ENCODE measurements around the gene MRTFA.

Gene MRTFA

DNA sequence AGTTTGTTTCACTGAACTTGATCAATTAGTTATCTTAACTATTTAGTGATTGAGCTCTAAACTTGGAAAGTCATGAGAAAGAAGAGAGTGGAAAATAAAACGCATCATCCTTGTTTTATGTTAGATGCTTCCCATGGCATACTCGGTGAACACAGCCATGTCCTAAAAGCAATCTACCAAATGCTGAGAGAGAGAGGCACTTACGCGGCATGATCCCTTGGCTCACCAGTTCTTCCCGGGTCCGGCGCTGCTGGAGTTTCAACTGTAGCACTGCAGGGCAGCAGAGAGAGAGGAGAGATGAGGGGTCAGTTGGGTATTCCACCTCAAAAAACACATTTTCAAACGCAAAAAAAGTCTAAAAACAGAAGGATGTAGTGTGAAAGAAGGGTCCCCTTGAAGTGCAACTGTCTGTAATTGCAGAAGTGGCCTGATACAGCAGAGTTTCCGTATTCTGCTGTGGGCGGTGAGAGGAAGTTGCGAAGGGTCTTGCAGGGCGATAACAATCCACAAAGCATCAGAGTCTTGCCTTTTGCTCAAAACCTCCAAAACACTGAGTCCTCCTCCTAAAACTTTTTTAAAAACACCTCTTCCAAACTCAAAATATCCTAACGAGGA lies 173.4 kb downstream of the MRTFA start:
- no peak for DNase-seq (ENCODE audit: low spot score)

DNA sequence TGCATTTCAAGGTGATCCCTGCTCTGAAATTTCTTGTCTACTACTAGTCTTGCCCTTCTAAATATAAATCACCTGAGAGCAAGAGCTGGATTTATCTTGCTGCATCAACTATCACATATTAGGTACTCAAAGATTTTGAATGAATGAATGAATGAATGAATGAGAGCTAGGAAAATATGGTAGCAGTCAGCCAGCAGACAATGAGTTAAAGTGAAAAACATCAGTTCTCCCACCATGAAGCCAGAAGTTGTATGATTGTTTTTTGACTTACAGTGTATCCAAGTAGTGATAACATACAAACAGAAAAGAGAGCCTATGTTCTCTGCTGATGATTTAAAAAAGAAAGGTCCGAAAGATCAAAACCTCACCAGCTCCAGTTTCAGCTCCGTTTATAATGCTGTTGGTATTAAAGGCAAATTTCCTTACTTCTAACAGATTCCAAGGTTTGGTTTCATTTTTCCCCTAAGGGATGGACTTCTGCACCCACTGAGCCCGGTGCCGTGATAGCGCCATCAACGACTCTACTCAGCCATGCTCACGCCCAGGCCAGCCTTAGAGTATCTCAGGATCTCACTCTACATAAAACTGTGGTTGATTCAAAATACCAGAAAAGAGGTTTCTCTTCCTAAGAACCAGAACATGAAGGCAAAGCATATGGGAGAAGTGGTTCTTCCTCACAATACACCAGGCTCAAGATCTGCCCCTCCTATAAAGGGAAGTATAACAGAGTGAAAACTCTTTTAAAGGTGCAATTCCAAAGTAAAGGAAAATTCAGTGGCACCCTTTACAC lies 174.1 kb downstream of the MRTFA start:
- no peak for DNase-seq (ENCODE audit: low spot score)

DNA sequence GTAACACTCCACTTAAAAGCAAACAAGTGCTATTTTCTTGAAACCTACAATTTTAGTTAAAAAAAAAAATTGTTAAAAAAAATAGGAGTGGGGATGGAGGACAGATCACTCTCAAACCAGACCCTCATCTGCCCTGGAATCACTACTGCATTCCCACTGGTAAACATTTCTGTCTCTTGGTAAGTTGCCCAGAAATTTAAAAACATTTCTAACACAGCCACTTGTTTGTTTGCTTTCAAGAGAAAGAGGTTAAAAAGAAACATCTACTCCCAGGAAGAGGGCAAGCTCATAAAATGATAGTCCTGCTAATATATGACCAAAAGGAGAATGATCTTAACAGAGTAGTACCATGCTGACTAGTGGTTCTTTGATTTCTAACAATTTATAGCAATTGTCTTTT lies 182.8 kb downstream of the MRTFA start:
- DNase-seq (ENCODE audit: low spot score), result no peak

DNA sequence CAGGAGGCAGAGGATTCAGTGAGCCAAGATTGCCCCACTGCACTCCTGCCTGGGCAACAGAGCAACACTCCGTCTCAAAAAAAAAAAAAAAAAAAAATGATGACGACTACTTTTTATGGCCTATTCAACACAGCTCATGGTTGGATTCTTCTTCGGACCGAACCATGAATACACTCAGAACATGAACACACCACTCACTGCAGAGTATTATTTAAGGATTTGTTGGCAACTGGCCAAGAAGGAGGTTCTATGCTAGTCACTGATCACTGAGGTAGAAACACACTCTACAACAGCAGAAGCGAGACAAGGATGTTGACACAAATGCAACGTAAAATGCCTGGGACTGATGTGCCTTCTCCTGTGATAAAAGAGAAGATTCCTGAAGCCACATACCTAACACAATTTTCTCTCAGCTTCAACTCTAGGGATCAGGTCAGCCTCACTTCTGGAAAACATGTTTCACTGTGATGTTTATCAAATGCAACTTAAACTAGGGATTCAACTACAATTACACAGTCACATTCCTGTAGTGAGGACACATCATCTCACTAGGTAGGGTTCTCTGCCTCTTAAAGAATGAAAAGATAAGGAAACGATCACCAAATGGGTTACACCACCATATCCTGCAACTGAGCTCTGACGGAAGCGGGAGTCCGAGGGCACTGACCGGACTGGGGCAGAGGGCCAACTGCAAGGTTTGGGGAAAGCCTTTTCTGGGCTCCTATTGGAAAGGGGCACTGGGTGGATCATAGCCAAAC lies 183.6 kb downstream of the MRTFA start:
- DNase-seq (ENCODE audit: low spot score), result peak; percentile 17

DNA sequence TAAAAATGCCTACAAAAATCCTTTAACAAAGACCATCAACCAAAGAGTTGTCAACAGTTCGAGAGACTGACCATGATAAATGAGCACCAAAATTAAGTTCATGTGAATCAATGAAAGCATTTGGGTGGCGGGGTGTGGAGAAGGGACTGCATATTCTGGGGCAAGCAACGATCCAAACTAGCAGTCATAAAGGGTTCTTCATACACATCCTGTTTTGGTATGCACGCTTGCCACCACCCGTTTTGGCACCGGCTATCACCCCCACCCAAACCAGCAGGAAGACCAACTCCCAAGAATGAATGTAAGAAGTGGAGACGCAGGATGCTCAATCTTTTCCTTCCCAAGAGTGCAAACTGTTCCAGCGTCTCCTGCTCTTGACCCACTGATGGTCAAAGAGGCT lies 185.3 kb downstream of the MRTFA start:
- DNase-seq (ENCODE audit: low spot score), result no peak

DNA sequence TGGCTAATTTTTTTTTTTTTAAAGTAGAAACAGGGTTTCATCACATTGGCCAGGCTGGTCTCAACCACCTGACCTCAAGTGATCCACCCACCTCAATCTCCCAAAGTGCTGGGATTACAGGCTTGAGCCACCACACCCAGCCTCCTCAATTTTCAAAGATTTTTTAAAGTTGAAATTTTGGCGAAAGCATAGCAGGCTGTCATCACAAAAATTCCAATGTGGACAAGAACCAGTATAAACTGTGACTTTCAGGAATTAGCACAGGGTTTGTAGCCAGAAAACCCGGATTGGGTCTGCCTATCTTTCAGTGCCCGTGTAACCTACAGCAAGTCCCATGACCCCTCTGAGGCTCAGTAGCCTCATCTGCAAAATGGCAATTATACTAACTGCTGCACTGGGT lies 185.9 kb downstream of the MRTFA start:
- DNase-seq (ENCODE audit: low spot score), result no peak

DNA sequence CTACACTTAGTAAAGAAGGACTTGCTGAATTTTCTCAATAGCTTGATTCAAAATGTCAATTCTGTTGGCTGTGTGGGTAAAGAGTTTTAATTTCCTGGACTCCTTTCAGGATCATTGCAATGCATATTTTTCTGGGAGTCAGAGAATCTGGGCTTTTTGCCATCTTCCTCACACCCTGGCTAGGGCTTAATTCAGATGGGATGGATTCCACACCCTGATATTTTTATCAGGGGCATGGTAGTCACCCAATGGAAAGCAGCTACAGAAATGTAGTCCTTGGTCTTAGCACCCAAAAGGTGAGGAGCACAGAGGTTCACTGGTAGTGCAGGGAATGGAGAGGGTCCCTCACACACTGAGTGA lies 186.9 kb downstream of the MRTFA start:
- DNase-seq (ENCODE audit: low spot score), result peak; percentile 42

DNA sequence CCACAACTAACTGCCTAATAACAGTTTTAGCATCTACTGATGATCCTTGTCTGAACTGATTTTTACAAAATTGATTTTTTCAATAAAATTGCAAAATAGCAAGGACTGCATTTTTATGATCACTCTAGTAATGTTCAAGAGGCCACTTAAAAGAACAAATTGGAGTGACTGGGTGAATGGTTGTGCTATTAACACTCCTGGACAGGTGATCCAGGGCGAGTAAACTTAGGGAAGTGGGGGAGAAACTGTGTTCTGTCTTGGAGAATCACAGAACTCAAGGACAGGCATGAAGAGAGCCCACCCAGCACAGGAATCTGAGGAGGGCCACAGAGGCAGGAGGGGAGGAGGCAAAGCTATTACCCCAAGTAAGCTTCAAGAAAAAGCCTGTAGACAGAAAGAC lies 190.3 kb downstream of the MRTFA start:
- no peak for DNase-seq (ENCODE audit: low spot score)

DNA sequence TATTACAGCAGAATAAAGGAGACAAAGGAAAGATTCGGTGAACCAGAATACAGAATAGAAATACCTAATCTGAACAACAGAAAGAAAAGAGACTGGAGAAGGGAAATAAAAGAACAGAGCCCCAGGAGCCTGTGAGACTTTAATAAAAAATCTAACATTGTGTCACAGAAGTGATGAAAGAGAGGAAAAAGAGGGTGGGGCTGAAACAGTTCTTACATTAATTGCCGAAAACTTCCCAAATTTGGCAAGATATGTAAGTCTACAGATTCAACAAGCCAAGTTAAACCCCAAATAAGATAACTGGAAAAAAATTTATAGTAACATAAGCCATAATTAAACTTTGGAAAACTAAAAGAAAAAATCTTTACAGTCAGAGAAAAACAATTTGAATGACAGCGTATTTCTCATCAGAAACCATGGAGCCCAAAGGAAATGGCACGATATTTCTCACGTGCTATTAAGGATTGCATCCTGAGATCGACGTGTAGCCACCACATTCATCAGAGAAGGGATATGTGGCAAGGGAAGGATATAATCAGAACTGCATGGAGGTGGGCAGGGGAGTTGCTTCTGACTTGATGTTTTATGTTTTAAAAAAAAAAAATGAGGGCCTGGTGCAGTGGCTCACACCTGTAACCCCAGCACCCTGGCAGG lies 192.2 kb downstream of the MRTFA start:
- no peak for DNase-seq (ENCODE audit: low spot score)

DNA sequence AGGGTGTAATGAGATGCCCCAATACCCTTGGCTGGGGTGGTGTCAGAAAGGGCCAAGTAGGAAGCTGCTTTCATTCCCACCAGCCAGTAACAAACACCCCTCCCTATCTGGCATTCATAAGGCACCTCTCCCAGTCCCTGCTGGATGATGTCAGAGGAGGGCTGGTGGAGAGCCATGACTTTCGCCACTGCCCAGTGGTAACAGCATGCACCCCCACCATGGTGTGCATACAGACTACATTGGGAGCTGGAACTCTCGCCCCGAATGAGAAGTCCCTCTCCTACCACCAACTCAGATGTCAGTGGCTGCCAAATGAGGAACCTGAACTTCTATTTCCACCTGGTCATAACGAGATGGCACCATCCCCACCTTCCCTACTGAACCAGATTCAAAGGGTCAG lies 192.8 kb downstream of the MRTFA start:
- no peak for DNase-seq (ENCODE audit: low spot score)

DNA sequence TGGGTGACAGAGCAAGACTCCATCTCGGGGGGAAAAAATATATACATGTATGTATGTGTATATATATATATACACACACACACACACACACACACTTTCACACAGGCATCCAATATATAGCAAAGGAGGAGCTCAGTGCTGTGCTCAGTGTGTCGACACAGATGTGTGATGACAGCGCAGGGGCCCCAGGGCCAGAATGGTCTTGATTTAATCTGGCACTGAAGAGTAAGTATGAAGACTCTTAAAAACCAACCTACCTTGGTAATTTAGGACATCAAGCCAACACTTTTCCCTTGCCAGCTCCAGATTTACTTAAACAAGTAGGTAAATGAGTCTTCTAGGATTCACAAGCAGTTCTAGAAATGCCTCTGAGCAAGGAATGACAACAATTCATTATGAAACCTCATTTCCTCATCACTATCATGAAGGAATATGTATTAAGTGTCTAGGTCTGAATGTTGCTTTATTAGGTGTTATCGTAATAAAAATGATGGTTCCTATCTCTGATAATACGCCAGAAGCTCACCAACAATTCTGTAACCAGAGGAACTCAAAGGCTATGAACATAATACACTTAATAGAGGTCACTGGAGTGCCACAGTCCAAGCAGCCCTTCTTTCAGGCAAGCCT lies 194.6 kb downstream of the MRTFA start:
- DNase-seq (ENCODE audit: low spot score), result no peak

DNA sequence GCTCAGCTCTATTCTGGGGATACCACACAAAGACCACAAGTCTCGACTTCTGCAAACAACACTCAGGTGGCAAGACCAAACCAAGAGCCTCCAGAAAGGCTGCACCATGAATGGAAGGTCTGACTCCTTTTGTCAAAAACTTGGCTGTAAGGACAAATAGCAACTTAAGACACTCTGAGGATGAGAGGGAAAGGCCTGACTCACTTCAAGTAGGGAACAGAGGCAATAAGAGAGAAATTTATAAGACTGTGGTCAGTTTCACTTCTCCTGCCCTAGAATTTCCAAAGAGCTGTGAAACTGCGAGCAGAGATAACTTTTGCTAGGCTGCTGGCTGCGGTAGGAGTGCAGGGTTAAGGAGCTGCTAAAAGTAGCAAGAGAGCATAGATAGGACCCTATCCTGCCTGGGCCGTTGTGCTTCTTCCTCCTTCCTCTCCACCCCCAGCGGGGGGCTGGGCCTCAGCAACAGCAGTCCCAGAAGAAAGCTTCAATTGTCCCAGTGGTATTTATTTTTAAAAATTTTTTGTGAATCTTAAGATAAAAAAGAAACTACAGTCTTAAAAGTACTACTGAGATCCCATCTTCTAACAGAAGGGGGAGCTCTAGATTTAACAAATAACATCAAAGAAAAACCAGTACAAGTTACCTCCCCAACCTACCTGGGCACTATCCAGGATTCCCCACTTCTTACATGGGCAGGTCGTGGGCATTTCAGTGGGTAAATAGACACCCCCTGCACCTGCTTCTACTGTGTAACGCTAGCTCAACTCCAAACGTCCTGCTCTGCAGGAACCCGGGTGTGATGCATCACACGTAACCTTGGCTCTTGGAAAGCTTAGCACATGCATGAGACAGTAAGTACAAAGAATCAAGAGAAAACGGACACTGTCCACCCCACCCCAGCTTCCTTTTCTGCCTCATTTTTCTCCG lies 199.8 kb downstream of the MRTFA start:
- DNase-seq (ENCODE audit: low spot score), result peak; percentile 27

DNA sequence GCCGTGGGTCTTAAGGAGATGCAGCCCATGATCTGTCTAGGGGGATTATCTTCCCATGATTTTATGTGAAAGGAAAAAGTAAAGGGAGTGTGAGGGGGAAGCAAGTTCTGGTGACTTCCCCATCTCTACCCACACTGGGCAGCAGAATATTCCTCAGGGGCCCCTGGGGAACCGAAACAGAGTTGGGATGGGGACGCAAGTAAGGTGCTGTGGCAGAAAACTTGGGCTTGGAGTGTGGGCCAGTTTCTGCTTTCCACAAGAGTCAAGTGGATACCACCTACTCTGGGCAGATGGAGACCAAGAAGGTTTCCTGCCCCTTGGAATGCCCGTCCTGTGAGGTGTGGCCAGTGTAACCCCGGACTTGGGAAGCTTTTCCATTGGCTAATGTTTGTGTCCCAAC lies 201.8 kb downstream of the MRTFA start:
- DNase-seq (ENCODE audit: low spot score), result no peak

DNA sequence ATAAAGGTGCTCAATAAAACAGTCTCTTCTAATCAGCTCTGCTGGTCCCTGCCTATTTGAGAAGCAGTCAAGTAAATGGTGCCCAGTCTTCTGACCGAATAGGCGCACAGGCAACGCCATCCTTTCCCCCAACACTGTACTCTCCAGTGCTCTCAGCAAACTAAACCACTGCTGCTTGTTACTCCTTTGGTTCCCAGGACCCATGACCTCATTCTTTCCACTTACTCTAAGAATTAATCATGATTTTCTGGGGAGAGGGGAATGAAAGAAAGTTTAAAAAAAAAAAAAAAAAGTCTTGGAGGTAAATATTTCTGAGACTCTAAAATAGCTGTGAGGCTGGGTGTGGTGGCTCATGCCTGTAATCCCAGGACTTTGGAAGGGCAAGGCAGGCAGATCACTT lies 202.4 kb downstream of the MRTFA start:
- DNase-seq (ENCODE audit: low spot score), result no peak

DNA sequence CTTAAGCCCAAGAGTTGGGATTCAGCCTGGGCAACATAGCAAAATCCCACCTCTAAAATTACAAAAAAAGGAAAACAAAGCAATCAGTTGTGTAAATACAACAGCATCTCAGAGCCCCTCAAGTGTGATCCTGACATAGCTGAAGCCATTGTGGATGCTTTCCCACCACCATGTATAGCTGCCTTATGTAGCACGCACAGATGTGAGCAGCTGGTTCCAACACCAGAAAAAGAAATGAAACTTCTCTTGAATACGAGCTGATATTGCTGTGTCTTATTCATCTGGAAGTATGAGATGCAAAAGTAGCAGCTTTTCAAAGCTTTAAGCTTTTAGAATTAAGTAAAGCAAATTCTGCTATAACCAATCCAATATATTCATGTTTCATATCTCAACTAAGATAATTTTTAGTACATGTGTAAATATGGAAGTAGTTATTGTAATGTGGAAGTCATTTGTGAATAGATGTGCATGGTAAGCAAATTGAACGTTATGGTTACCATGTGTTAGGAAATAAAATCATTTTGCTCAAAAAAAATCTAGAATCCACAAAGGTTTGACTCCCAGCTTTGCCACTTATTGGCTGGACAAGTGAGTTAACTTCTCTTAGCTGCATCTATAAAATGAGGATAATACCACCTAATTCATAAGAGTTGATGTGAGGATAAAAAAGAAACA lies 203.0 kb downstream of the MRTFA start:
- DNase-seq (ENCODE audit: low spot score), result no peak

DNA sequence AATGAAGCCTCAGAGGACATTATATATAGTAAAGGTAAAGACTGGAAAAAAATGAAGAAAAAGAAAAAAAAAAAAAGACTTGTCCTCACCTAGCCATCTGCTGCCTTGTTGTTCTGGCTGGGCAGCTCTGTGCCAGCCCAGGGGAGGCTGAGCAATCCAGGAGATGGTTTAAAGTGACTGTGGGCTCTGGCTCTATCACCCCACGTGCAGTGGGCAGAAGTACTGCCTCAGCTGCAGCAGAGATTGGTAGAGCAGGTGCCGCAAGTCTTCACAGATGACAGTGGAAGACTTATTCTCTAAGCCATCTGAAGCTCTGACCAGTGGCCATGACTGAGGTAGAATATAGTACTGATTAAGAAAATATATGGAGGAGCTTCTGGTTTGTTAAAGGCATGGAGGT lies 203.9 kb downstream of the MRTFA start:
- no peak for DNase-seq (ENCODE audit: low spot score)

DNA sequence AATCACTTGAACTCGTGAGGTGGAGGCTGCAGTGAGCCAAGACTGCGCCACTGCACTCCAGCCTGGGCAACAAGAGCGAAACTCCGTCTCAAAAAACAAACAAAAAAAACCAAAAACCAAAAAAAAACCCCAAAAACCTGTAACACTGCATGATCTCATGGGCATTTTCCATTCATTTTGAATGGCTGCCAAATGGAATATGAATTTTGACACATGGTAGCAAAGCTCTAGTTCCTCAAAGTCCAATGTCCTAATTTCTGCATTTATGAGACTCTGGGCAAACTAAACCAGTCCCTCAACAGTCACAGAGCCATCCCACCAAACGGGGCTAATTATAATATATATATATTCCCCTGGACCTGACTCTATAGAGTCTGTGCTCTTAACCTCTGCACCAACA lies 204.4 kb downstream of the MRTFA start:
- DNase-seq (ENCODE audit: low spot score), result no peak

DNA sequence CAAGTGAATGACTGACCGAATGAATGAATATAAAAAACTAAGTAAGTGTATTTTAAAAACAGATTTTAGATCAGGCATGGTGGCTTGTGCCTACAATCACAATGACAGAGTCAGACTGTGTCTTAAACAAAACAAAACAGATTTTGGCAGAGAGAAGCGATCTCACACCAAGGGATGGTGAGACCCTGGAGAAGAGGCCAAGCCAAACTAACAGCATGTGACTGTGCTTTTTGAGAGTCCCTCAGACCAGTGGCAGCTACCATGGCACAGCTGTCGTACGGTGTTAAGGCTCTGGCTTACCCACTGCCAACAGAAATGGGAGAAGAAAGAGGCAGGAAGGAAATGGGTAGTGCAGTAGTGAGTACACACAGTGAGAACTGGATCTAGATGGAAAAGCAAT lies 205.5 kb downstream of the MRTFA start:
- DNase-seq (ENCODE audit: low spot score), result no peak

DNA sequence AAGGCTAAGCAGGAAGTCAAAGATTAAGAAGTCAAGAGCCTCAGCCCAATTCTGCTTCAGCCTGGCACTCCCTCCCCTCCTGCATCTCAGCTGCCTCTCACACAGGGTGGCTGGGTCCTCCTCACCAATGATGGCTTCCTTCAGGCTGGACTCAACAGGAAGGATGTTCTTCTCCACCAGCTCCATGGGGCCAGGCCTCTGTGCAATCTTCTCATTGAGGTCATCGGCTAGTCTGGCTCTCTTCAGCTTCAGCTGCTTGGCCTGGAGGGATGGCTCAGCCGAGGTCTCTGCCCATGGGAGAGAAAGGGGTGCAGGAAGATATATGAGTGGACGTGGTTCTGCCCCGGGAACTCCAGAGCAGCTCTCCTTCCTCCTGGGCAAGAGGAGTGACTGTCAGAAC lies 207.0 kb downstream of the MRTFA start:
- no peak for DNase-seq (ENCODE audit: low spot score)

DNA sequence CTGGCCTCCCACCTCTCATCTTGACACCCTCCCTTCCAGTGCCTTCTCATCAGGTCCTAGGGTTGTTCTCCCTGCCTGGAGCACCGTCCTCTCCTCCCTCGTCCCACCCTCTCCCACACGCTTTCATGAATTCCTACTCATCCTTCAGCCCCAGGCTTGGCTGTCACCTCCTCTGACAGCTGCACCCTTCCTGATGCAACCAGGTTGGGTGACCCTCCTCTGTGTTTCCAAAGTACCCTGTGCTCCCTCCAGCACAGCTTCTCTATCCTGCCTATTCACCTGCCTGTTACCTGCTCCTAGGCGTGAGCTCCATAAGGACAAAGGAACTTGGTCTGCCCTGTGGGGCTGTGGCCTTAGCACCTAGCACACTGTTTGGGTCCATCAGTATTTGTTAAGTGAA lies 207.7 kb downstream of the MRTFA start:
- no peak for DNase-seq (ENCODE audit: low spot score)
